GM18508 (cell line): Measurements from ENCODE around the gene NNAT.
"Not testable (repeated sequence)": the region's sequence is repeated elsewhere in the genome, so short reads cannot be mapped to it uniquely, and the experiment has no call there.

Experiments used
- ATAC-seq: cut with Tn5 transposase; IDR thresholded peaks from one replicate; pipeline ENCODE4 v1.9.1; 2021; ENCODE audit warnings: moderate number of reproducible peaks; ENCODE audit not compliant: insufficient read depth, unreplicated experiment

The NNAT gene, protein sequence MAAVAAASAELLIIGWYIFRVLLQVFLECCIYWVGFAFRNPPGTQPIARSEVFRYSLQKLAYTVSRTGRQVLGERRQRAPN

DNA sequence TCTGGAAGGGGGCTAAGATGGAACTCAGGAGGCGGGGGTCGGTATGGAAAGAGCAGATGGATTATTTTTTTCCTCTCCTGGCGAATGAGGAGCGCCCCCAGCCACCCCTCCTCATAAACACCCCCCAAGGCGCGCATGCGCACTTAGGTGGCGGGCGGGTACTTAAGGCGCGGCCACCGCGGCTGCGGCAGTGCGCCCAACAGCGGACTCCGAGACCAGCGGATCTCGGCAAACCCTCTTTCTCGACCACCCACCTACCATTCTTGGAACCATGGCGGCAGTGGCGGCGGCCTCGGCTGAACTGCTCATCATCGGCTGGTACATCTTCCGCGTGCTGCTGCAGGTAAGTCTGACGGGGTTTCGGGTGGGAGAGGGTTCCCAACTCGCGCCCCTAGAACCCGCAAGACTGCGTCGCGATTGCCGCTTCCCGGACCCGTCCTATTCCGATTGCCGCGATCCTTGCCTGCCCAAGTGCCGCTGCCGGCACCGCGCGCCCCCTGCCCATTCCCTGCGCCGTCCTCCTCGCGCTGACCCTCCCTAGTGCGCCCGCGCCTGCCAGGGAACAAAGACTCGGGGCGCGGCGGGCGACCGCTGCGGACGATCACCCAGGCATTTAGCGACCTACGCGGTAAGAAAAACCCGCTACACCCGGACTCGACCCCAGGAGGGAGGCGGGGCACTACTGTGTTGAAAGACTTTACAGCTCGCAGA lies at the start of gene NNAT:
Gene NNAT, plus strand, starts transcription at position 190 of the 711 bp plus-strand sequence. Its CDS starts 82 bp downstream, at position 272.
- ATAC-seq, result no peak

DNA sequence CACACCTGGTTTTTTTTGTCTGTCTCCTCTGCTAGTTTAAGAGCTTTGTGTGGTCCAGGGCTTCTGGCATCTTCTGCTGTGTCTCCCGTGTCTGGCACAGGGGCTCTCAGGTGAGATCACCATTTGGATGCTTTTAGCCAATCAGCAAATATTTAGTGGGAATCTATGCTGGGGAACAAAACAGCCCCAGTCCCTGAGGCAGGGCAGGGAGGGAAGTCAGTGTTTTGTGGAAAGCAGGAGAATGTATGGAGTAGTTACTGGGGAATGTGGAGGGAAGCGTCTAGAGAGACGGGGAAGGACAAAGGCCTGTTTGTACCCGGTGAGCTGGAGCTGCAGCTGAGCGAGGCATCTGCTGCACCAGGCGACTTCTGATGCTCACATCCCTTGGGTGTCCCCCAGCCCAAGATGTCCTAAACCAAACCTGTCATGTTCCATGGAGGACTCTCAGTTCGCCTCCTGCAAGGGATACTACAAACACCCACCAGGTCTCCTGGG lies 49.3 kb upstream of the NNAT start:
- no peak for ATAC-seq

DNA sequence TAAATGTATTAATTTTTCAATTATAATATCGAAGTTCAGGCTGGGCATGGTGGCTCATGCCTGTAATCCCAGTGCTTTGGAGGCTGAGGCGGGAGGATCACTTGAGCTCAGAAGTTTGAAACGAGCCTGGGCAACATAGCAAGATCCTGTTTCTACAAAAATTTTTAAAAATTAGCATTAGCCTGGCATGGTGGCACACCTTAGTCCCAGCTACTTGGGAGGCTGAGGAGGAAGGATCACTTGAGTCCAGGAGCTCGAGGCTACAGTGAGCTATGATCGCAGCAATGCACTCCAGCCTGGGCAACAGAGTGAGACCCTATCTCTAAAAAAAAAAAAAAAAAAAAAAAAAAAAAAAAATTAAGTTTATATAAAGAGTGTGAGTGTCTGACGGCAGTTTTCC lies 48.6 kb upstream of the NNAT start:
- ATAC-seq, result not testable (repeated sequence)

DNA sequence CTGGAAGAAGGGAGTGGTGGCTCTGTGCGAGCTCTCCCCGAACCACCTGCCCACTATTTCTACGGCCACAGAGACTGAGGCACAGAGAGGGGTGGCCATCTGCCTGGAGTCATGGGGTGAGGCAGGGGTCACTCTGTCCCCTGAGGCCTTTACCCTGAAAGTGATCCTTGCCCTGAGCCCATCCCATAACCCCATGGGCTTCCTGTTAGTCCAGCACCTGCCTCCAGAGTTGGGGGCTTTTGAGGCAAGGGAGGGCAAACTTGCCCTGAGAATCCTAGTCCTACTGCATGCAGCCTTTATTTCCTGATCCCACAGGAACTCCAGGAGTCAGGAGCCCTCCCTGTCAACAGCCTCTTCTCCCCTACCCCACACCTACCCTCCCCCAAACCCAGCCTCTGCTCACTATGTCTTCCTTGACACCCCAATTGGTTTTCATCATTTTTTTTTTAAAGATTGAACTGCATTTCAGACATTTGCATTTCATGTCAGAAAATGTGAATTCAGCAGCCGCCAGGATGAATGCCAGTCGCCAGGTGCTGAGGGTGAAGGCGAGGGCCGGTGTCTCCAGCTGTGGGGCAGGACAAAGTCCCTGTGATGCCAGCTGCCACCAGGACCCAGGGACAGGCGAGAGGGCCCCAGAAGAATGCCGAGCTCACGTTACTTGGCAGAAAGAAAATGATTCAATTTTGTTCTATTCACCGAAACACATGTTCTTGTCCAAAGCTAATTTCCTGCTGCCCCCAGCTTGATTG lies 47.6 kb upstream of the NNAT start:
- no peak for ATAC-seq

DNA sequence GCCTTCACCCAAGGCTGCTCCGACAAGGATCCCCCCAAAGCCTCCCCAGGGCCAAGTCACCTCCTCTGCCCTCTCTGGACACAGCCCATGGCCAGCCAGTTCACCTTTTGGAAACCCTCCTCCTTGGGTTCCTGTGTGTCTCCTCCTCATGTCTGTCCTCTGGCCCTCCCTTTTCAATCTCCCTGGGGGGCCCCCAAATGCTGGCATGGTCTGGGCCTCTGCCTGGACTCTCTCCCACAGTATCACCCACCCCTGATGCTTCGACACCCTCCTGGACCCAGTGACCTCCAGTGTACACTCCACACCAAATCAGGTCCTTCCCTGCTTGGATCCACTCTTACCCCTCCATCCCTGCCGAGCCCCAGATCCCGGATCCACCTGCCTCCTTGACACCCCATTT lies 46.7 kb upstream of the NNAT start:
- no peak for ATAC-seq

DNA sequence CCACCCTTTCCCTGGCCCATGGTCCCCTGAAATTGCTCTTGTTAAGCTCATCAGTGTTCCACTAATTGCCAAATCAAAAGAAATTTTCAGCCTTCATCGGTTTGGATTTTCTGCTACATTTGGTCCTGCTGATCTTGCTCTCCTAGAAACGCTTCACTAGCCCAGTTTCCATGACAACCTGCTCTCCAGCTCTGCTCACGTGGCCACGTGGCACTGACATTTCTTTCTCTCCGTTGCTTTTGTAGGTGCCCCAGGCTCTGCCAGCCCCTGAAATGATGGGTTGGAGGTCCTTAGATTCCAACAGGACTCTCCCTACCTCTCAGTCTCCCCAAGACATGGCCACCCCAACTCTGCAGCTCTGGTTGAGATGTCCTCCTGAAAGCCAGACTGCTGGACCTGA lies 45.8 kb upstream of the NNAT start:
- ATAC-seq, result no peak

DNA sequence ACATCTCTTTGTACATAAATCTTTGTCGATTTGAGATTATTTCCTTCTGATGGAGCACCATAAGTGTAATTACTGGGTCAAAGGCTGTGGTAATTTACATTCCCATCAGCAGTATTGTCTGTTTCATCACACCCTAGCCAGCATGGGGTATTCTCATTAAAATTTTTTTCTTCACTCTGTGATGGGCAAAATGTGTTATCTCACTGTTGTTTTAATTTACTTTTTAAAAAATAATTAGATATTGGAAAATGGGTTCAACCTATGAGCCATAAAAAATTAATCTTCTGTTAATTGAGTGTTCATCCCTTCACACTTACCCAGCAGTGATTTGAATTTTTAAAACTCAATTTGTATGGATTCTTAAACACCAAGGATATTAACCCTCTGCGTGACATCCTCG lies 44.0 kb upstream of the NNAT start:
- ATAC-seq, result no peak

DNA sequence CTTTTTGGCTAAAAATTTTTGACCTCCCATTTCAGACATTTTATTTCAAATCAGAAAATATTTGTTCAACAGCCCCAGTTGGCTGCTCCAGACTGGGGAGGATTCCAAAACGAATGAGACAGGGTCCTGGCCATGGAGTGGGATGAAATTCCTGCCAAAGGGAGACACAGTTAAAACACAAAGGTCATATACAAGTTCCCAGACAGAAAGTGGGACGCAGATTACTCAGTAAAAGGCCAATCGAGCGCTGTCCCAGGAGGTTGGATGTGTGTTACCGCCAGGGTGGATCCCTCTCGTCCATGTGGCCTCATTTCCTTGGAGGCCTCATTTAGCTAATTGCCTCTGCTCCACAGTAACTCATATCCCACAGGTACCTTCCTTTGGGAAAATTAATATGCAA lies 41.8 kb upstream of the NNAT start:
- ATAC-seq, result no peak

DNA sequence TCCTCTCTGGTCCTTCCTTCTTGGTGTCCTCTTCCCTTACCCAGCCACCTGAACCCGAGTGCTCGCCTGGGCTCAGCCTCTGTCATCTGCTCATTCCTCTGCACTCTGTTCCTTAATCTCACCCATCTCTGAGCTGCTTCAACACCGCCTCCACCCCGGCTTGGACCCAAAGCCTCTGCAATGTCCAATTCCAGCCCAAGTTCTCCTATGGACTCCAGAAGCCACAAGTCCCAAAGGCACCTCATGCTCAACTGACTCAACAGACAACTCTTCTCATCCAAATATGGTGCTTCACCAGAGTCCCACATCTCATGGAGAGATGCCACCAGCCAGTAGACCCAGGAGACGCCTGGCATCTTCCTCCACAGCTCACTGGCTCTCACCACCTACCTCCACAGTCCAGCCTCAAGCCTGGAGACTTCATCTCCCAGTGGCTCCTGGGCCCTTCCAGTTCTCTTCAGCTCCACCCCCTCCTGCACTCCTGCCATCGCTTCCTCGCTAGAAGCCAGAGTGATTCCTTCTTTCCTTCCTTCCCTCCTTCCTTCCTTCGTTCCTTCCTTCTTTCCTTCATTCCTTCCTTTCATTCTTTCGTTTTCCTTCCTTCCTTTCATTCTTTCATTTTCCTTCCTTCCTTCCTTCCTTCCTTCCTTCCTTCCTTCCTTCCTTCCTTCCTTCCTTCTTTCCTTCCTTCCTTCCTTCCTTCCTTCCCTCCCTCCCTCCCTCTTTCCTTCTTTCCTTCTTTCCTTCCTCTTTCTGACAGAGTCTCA lies 40.9 kb upstream of the NNAT start:
- ATAC-seq, result no peak

DNA sequence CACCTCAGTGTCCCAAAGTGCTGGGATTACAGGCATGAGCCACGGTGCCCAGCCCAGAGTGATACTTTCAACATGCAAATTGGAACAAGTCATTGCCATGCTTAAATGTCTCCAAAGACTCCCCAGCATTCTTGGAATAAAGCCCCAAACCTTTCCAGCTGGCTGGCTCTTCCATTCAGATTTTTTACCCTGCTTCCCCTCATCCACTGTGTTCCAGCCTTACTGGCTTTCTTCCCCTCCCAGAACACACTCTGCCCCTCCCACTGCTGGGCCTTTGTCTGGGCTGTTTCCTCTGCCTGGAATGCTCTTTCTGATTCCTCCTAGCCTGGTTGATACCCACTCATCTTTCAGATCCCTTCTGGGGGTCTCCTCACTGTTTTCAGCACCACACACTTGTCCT lies 40.1 kb upstream of the NNAT start:
- ATAC-seq, result no peak

DNA sequence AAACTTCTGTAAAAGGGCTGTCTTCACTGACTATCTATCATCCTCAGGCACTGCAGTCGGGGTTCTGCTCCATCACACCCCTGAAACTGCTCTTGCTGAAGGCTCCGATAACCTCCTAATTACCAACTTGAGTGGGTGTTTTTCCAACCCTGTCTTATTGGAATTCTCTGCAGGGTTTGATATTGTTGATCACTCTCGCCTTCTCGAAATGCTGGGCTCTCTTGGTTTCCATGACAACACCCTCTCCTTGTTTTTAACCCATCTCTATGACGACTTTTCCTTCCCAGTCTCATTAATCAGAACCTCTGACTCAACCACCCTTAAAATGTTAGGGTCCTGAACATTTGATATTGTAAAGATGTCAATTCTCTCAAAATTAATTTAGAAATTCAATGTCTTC lies 39.4 kb upstream of the NNAT start:
- no peak for ATAC-seq

DNA sequence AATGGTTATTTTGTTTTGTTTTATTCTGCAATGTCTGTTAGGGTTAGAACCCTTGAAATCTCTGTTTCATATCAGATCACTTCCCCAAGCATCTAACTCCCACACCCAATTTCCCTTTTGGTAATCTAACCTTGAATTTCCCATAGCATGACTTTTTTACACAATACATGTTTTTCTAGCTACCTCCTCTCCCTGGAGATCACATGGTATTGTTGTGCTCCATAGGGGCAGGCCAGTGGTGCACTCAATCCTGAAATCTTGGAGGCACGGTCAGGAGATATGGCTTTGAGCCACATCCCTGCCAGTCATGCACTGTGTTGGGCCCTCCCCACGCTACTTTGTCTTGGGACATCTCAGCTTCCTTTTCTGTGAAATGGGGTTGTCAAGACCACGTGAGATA lies 36.7 kb upstream of the NNAT start:
- ATAC-seq, result no peak

DNA sequence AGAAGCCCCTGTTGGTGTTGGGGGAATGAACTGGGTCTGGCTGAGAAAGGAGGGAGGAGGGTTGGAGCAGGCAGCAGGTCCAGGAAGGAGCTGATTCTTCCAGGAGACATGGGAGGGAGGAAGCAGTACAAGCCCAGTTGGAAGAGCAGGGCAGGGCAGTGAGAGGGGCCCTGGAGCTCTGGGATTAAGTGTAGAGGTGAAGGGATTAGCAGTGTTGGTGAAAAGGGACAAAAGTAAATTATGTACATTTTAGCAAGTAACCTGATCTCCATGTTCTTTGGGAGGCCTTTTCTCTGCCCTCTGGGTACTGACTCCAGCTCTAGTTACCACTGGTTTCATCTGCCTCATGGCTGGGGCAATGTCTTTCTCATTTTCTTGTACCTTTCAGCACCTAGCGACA lies 34.8 kb upstream of the NNAT start:
- not testable (repeated sequence) for ATAC-seq

DNA sequence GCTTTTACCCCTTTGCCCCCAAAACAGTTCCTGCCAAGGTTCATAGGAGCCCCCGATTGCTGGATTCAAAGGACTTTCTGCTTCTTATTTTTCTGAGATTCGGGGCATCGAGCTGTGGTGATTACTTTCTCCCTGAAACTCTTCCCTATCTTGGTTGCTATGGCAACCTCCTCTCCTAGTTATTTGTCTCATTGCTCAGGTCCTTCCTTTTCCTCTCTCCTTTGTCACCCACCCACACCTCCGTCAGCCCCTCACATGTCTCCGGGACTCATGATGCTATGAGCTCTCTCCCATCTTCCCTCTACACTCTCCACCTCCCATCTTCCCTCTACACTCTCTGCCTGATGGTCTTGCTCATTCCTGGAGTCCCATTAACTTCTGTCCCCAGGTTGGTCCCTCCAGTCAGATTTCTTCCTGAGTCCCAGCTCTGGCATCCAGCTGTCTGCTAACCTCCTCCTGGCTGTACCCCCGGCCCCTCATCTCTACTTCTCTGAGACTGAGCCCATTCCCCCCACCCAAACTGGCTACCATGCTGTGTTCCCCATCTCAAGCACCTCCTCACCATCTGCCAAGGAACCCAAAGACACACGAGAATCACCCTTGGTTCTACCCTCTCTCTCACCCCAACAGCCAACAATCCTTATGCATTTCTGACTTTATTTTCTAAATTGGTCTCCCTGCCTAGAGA lies 30.2 kb upstream of the NNAT start:
- ATAC-seq, result no peak

DNA sequence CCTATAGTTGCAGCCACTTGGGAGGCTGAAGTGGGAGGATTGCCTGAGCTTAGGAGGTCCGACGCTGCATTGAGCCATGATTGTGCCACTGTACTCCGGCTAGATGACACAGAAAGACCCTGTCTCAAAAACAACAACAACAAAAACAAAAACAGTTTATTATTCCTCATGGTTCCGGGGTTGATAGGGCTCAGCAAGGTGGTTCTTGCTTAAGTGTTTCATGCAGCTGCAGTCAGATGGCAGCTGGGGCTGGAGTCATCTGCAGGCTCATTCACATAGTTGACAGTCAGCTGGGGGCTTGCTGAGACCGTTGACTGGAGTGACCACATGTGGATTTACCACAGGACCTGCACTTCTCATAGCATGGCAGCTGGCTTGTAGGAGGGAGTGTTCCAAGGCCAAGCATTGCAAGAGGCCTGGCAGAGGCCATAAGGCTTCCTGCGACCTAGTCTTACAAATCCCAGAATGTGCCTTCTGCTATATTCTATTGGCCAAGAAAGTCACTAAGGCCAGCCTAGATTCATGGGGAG lies 28.9 kb upstream of the NNAT start:
- no peak for ATAC-seq

DNA sequence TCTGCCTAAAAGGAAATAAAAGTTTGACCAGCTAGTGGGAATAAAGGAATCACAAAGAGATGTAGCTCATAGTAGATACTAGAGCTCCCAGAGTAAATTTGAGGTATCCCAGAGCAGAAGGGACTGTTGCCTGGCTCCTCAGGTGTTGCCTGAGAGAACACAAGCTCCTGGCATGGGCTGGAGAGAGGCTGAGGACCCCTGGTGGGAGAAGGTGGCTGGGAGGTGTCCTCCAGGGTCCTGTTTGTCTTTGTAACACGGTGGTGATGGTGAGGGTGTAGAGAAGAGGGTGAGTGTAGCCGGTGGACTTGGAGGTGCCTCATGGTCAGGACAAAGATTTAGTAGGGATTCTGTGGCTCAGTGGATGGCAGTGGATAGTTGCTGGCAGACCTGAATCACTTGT lies 28.1 kb upstream of the NNAT start:
- no peak for ATAC-seq

DNA sequence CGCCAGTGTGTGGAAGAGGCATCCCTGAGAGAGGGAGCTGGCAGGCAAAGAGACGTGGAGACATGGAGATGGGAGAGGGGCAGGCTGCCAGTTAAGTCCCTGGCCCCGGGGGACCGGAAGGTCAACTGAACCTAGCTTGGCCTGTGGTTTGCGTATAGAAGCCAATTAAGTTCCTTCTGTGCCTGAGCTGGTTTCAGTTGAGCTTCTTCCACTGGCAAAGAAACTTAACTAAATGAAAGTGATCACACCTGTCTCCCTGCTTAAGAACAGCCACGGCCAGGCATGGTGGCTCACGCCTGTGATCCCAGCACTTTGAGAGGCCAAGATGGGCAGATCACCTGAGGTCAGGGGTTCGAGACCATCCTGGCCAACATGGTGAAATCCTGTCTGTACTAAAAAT lies 26.7 kb upstream of the NNAT start:
- no peak for ATAC-seq

DNA sequence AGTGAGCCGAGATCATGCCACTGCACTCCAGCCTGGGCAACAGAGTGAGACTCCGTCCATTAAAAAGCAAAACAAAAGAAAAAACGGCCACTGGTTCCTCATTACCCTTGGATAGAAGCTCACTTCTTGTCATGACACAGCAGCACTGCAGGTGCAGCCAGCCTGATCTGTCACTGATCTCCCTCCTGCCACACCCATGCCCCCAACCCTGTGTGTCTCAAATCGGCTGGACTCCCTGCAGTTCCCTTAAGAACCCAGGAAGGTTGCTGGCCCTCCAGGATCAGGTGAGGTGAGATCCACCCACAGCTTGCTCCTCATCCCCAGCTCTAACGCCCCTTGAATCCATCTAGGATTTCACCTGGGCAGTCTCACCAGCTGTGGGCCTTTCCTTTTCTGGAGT lies 26.3 kb upstream of the NNAT start:
- no peak for ATAC-seq

DNA sequence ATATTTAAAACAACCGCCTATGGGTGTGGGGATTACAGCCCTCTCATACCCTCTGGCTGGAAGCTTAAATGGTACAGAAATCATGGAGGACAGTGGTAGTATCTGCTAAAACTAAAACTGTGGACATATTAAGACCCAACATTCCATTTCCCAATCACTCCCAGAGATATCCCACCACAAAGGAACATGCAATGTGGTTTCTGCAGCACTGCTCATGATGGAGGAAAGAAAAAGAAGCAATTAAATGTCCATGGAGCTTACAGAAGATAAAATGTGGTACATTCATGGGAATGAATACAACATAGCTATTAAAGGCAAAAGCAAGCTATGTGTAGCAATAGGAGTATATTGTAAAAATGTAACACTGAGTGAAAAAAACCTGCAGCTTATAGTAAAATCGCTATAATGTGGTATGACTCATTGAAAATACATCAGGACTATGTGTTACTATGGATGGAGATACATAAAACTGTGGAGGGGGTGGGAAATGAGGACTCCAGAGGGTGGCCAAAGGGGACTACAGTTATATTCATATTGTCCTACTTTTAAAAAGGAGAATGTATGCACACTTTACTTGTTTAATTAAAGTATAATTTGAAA lies 22.9 kb upstream of the NNAT start:
- no peak for ATAC-seq

DNA sequence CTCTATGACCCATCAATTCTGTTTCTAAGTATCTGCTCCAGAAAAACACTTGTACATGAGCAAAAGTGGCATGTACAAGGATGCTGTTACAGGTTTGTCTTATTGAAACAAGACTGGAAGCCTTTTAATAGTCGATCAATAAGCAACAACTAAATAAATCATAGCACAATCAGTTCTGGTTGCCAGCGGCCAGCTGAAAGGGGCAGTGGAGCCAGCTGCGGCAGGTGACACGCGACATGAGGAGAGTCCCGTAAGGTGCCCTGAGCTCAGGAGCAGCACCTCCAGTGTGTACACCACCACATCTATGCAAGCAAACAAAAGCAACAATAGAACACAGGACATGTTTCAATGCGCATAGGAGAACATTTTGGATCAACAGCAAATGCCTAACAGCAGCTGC lies 20.7 kb upstream of the NNAT start:
- no peak for ATAC-seq
